ENCODE measurements around the gene TBL2.

DNA sequence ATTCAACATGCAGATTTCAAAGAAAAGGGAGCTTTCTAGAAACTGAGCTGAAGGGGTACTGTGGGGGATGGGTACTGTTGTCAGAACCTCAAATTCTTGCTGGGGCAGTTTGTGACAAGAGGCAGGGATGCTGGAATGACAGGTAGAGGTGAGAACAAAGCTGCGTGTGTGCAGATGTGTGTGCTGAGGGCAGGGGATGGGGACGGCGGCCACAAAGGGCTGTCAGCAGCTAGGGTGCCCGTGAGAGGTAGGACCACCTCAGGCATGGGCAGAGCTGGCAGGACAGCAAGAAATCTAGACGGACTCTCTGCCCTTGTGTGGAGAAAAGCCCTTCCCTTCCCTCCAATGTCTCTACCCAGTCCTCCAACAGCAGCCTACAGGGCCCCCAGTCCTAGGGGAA lies 41.9 kb downstream of the TBL2 start:
- TF ChIP-seq, protein P1, sequence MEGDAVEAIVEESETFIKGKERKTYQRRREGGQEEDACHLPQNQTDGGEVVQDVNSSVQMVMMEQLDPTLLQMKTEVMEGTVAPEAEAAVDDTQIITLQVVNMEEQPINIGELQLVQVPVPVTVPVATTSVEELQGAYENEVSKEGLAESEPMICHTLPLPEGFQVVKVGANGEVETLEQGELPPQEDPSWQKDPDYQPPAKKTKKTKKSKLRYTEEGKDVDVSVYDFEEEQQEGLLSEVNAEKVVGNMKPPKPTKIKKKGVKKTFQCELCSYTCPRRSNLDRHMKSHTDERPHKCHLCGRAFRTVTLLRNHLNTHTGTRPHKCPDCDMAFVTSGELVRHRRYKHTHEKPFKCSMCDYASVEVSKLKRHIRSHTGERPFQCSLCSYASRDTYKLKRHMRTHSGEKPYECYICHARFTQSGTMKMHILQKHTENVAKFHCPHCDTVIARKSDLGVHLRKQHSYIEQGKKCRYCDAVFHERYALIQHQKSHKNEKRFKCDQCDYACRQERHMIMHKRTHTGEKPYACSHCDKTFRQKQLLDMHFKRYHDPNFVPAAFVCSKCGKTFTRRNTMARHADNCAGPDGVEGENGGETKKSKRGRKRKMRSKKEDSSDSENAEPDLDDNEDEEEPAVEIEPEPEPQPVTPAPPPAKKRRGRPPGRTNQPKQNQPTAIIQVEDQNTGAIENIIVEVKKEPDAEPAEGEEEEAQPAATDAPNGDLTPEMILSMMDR (IDR thresholded peaks at IDR 0.05; ENCODE audit: borderline replicate concordance, extremely low read depth, low read length, poor library complexity, severe bottlenecking) = no peak
- TF ChIP-seq EZH2 (IDR thresholded peaks at IDR 0.05; ENCODE audit: borderline replicate concordance, low read depth, low read length, severe bottlenecking) = no peak

All from DND-41 (cell line).